B cell (primary cell): Measurements from ENCODE around the gene ACO1. TPM values are rescaled to one million over a fixed set of nuclear protein-coding genes. Genes with fewer than 3 reads are reported as not detected.

ENCODE experiments used
- ATAC-seq: fragments of 200-7000 bp; cut with Tn5 transposase; one replicate; pipeline ENCODE4 v1.10.0; 2021; ENCODE audit warnings: low read depth, mild to moderate bottlenecking, moderate number of reproducible peaks, moderate library complexity
- CTCF ChIA-PET: fragments of 350-600 bp; sonication (Branson Sonifier 250); formaldehyde crosslinking; loops from one replicate; lab custom pipeline; 2021; ENCODE audit warnings: antibody characterized with exemption, inconsistent platforms; lab: Charles Lee
- POLR2A ChIA-PET: fragments of 350-600 bp; sonication (Branson Sonifier 250); formaldehyde crosslinking; loops from one replicate; lab custom pipeline; 2021; ENCODE audit warnings: antibody characterized with exemption; lab: Charles Lee
- DNase-seq: peaks from one replicate; pipeline ENCODE4 v3.0.0; 2013
- H2AFZ ChIP-seq: 2 replicates; pipeline ENCODE4 v1.6.1; 2012; ENCODE audit warnings: mild to moderate bottlenecking, low read depth, low read length; ENCODE audit not compliant: insufficient read depth, poor library complexity, severe bottlenecking
- H3K27ac ChIP-seq, 2 donors: 1 replicate in 1 of 2; 2 replicates in 1 of 2; pipeline ENCODE4 v1.5.1; 2012 to 2013; ENCODE audit warnings: low read length in 2 of 2, mild to moderate bottlenecking in 2 of 2, moderate library complexity in 1 of 2
- H3K27me3 ChIP-seq, 4 experiments: fragments of 200-600 bp in 1 of 4; sonication (generic) in 1 of 4; replicated peaks in 1 of 4; 1 replicate in 2 of 4; 2 replicates in 2 of 4; pipeline versions ENCODE4 v1.6.1 to v1.7.0; 2013 to 2016; ENCODE audit warnings: low read length in 3 of 4, mild to moderate bottlenecking in 2 of 4, mixed read lengths in 1 of 4, moderate library complexity in 1 of 4; ENCODE audit not compliant: insufficient read depth in 4 of 4, control insufficient read depth in 3 of 4; ENCODE audit errors: control extremely low read depth in 1 of 4
- H3K36me3 ChIP-seq, 2 experiments: replicated peaks in 1 of 2; 1 replicate in 1 of 2; 2 replicates in 1 of 2; pipeline versions ENCODE4 v1.6.1 to v1.7.1; 2013; ENCODE audit warnings: low read length in 1 of 2; ENCODE audit not compliant: insufficient read depth in 2 of 2, control insufficient read depth in 1 of 2; ENCODE audit errors: control extremely low read depth in 1 of 2, extremely low read depth in 1 of 2
- H3K4me1 ChIP-seq, 2 donors: fragments of 200-600 bp in 1 of 2; sonication (generic) in 1 of 2; 1 replicate in 1 of 2; 2 replicates in 1 of 2; pipeline versions ENCODE4 v1.5.1 to v1.6.1; 2013 to 2017; ENCODE audit warnings: low read length in 2 of 2; ENCODE audit not compliant: control insufficient read depth in 2 of 2, insufficient read depth in 2 of 2
- H3K4me2 ChIP-seq: replicated peaks from 2 replicates; pipeline ENCODE3; 2012; ENCODE audit warnings: mild to moderate bottlenecking, low read depth, low read length; ENCODE audit not compliant: poor library complexity, severe bottlenecking
- H3K4me3 ChIP-seq, 5 experiments: fragments of 200-600 bp in 1 of 5; sonication (generic) in 1 of 5; 1 replicate in 3 of 5; 2 replicates in 2 of 5; pipeline versions ENCODE4 v1.5.1 to v1.7.0; 2011 to 2016; ENCODE audit warnings: low read length in 4 of 5, mild to moderate bottlenecking in 4 of 5, low read depth in 2 of 5, control low read depth in 1 of 5, moderate library complexity in 1 of 5; ENCODE audit not compliant: insufficient read depth in 1 of 5; ENCODE audit errors: control extremely low read depth in 1 of 5, extremely low read depth in 1 of 5
- H3K79me2 ChIP-seq: fragments of 200-600 bp; sonication (generic); one replicate; pipeline ENCODE4 v1.6.0; 2016; ENCODE audit warnings: low read length; ENCODE audit not compliant: control insufficient read depth, insufficient read depth
- H3K9ac ChIP-seq: fragments of 200-600 bp; sonication (generic); 2 replicates; pipeline ENCODE4 v1.6.1; 2017; ENCODE audit warnings: mild to moderate bottlenecking, low read length, moderate library complexity
- H3K9me3 ChIP-seq, 3 donors: one replicate each; pipeline versions ENCODE4 v1.6.1 to v1.7.1; 2013; ENCODE audit warnings: low read length in 2 of 3; ENCODE audit not compliant: control insufficient read depth in 2 of 3, insufficient read depth in 1 of 3; ENCODE audit errors: control extremely low read depth in 1 of 3
- H4K20me1 ChIP-seq: 2 replicates; pipeline ENCODE4 v1.6.0; 2012; ENCODE audit warnings: mild to moderate bottlenecking, low read length; ENCODE audit not compliant: insufficient read depth, control insufficient read depth, poor library complexity, severe bottlenecking
- H3K27ac Mint-ChIP-seq: one replicate; pipeline ENCODE4 v1.8.0; 2021; ENCODE audit warnings: mixed read lengths
- H3K27me3 Mint-ChIP-seq: one replicate; pipeline ENCODE4 v1.8.0; 2021; ENCODE audit warnings: mixed read lengths
- H3K4me1 Mint-ChIP-seq: one replicate; pipeline ENCODE4 v1.8.0; 2021; ENCODE audit warnings: mixed read lengths
- H3K4me3 Mint-ChIP-seq: one replicate; pipeline ENCODE4 v1.8.0; 2021; ENCODE audit warnings: mixed read lengths
- H3K9me3 Mint-ChIP-seq: one replicate; pipeline ENCODE4 v1.8.0; 2022; ENCODE audit warnings: mixed read lengths; ENCODE audit not compliant: insufficient read depth
- CTCF ChIP-seq: fragments of 200-600 bp; IDR thresholded peaks from one replicate; pipeline ENCODE4 v1.8.0; 2022; ENCODE audit warnings: antibody characterized with exemption, mild to moderate bottlenecking
- EZH2 ChIP-seq: IDR thresholded peaks from 2 replicates; pipeline ENCODE4 v1.6.1; 2012; ENCODE audit warnings: borderline replicate concordance, low read depth, mild to moderate bottlenecking, moderate library complexity, low read length; ENCODE audit not compliant: insufficient read depth, poor library complexity, severe bottlenecking
- WGBS: methylation state at CpG from one replicate; pipeline ENCODE4 v1.1.5; 2013; ENCODE audit warnings: missing lambda C conversion rate; ENCODE audit not compliant: insufficient coverage; 5-methylcytosine and 5-hydroxymethylcytosine counted together
- intact Hi-C: fragments of 100-400 bp; cut with micrococcal nuclease; formaldehyde crosslinking; loops from one replicate; pipeline ENCODE4 v1.10.0; 2022
- polyA plus RNA-seq: library from polyadenylated mRNA; depleted of rRNA; stranded (reverse); fragments of >200 nt; gene quantifications from 2 replicates; pipeline ENCODE4 v1.2.3, GENCODE V29; 2012
- total RNA-seq, 2 donors: library from RNA; stranded (reverse); fragments of 120-200 nt in 1 of 2; gene quantifications; 1 replicate in 1 of 2; 2 replicates in 1 of 2; pipeline versions ENCODE4 v1.2.3 to v1.2.4, GENCODE V29; 2013 to 2022

The ACO1 gene
- total and polyA plus RNA-seq, 2 donors (not counting 1 experiment from before 2014, with no cell fraction given) = 1.6 to 9.1 TPM

DNA sequence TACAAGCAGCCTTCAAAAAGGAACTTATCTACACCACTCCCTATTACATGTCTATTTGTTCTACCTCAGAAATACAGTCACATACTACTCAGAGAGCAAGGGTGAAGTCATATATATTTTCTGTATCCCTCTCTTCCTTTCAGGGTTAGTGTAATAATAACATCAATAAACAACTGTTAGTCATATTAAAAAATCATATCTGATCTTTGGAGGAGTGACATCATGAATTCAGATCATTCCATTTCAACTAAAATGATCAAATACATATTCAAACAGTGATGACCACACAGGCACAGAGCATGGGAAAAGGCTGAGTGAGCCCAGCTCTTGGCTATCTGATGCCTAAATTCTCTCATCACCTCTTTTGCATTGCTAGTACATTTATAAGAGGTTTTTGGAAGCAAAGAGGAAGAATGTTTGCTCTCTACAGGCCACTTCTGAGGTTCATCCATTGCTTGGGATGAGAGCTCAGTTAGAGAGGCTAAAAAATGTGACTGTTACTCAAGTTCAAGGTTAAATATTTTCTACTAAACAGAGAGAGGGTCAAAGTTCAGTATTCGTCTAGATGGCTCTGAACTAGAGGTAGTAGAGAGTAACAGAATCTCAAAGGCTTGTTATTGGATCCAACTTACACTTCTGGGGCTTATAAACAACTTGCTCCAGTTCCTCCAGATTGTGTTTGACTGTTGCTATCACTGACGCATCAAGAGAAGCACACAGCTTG, 102.6 kb downstream of the ACO1 start:
- H3K9ac ChIP-seq = no peak overlapping the region
- no peak overlapping the region for H3K27ac ChIP-seq
- H3K27me3 ChIP-seq = no peaks in the 10 kb centered on the region
- Mint-ChIP-seq H3K9me3 (no peaks in the 10 kb centered on the region), H3K27ac (no peak overlapping the region), H3K4me1 (no peaks in the 10 kb centered on the region), H3K4me3 (no peak overlapping the region), H3K27me3 (no peaks in the 10 kb centered on the region)
- TF ChIP-seq EZH2 = no peak
- TF ChIP-seq CTCF = no peak
- DNase-seq = no peak
- H2AFZ ChIP-seq = no peak overlapping the region
- 100% methylated on average over 1 of the region's 2 CpGs for whole genome bisulfite sequencing
- H3K79me2 ChIP-seq = no peaks in the 10 kb centered on the region
- ChIA-PET POLR2A (no interaction called here), CTCF (interaction anchor here (1.1 to 2.6 kb wide), 2 partner anchors 17 to 108 kb away, joined by 3 to 8 read pairs; no protein-coding TSS in a partner anchor)
- peaks cover 19 to 82% of the 10 kb centered on the region in 2 experiments for H3K36me3 ChIP-seq
- H3K4me3 ChIP-seq = no peak overlapping the region
- no peak overlapping the region for H3K4me2 ChIP-seq
- H3K4me1 ChIP-seq = no peaks in the 10 kb centered on the region
- intact Hi-C loops = loop anchor here (10.0 kb wide), 1 partner anchor 52 kb away; no protein-coding TSS in a partner anchor
- ATAC-seq = no peak
- H3K9me3 ChIP-seq = no peaks in the 10 kb centered on the region
- no peaks in the 10 kb centered on the region for H4K20me1 ChIP-seq

DNA sequence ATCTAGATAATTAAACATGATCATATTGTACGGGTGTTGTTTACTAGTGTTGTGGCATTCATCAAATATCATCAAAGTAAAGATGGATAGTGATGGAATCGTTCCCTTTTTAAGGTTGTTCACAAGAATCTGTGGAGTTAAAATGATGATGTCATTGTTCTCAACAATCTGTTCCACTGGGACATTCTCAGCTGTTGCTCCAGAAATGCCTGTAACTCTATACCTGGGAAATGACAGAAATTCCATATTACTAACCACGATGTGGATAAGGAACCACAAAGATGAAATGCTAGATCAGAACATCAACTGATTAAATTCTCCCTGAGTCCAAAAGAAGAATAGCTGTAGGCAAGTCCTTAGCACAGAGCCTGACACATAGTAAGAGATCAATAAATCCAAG, 103.5 kb downstream of the ACO1 start:
- ChIA-PET CTCF (interaction anchor here (1.1 to 2.6 kb wide), 2 partner anchors 18 to 109 kb away, joined by 3 to 8 read pairs; no protein-coding TSS in a partner anchor), POLR2A (no interaction called here)
- H3K4me1 Mint-ChIP-seq = no peaks in the 10 kb centered on the region
- DNase-seq (no peak), ATAC-seq (no peak)
- no peaks in the 10 kb centered on the region for H4K20me1 ChIP-seq
- peaks cover 19 to 81% of the 10 kb centered on the region in 2 experiments for H3K36me3 ChIP-seq
- H3K27me3 Mint-ChIP-seq = no peaks in the 10 kb centered on the region
- H3K27ac ChIP-seq = no peak overlapping the region
- TF ChIP-seq EZH2 (no peak), CTCF (no peak)
- no peak overlapping the region for H3K27ac Mint-ChIP-seq
- H3K4me3 Mint-ChIP-seq = no peak overlapping the region
- no peak overlapping the region for H3K9ac ChIP-seq
- H3K27me3 ChIP-seq = no peaks in the 10 kb centered on the region
- no CpG with 5 or more reads among the region's 3 CpGs for WGBS
- no peak overlapping the region for H3K4me3 ChIP-seq
- H3K4me2 ChIP-seq = no peak overlapping the region
- no peak overlapping the region for H2AFZ ChIP-seq
- H3K4me1 ChIP-seq = no peaks in the 10 kb centered on the region
- H3K9me3 Mint-ChIP-seq = no peaks in the 10 kb centered on the region
- H3K79me2 ChIP-seq = no peaks in the 10 kb centered on the region
- H3K9me3 ChIP-seq = no peaks in the 10 kb centered on the region
- intact Hi-C loops = loop anchor here (10.0 kb wide), 1 partner anchor 53 kb away; no protein-coding TSS in a partner anchor
